Measurements from ENCODE around the gene ZNF480. TPM values are rescaled to one million over a fixed set of nuclear protein-coding genes. Genes with fewer than 3 reads are reported as not detected.
"Not testable (repeated sequence)": the region's sequence is repeated elsewhere in the genome, so short reads cannot be mapped to it uniquely, and the experiment has no call there.

Gene ZNF480
- total and polyA plus RNA-seq, 8 donors, result 2.2 to 11.0 (median 5.2) TPM

DNA sequence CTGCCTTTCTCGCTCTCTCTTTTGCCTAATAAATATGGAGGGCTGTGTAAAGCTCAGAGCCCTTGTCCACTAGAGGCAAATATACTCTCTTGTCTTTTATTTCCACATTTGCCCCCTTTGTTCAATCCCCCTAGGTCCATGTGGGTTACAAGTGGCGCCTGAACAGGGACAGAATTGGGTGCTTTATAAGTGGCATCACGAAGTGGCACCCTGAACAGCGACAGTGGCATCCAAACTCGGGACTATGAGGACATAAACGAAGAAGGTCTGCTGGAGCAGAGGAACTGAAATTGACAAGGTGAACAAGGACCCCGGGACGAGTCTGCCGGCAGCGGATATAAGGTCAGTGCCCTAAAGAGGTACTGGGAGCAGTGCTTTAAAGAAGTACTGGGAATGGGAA lies 34.8 kb downstream of the ZNF480 start:
- intact Hi-C loops (cut with DNase I; ENCODE audit: low total_unique reads), result no loop called here
- Histone ChIP-seq H3K36me3 (peaks cover 0 to 3% (median 0%) of the 10 kb centered on the region in 4 donors), H3K27ac (no peak overlapping the region), H3K27me3 (no peaks in the 10 kb centered on the region), H3K9me3 (peaks cover 52 to 94% (median 81%) of the 10 kb centered on the region in 4 donors), H3K4me1 (peaks cover 2 to 7% (median 3%) of the 10 kb centered on the region in 4 donors), H3K4me3 (no peak overlapping the region)
- WGBS, 5 donors, result 80 to 93% (median 89%) methylated on average over 10 of the region's 10 CpGs
- no peak for TF ChIP-seq POLR2AphosphoS5 (IDR thresholded peaks at IDR 0.05)
- TF ChIP-seq, protein P1, sequence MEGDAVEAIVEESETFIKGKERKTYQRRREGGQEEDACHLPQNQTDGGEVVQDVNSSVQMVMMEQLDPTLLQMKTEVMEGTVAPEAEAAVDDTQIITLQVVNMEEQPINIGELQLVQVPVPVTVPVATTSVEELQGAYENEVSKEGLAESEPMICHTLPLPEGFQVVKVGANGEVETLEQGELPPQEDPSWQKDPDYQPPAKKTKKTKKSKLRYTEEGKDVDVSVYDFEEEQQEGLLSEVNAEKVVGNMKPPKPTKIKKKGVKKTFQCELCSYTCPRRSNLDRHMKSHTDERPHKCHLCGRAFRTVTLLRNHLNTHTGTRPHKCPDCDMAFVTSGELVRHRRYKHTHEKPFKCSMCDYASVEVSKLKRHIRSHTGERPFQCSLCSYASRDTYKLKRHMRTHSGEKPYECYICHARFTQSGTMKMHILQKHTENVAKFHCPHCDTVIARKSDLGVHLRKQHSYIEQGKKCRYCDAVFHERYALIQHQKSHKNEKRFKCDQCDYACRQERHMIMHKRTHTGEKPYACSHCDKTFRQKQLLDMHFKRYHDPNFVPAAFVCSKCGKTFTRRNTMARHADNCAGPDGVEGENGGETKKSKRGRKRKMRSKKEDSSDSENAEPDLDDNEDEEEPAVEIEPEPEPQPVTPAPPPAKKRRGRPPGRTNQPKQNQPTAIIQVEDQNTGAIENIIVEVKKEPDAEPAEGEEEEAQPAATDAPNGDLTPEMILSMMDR (IDR thresholded peaks at IDR 0.05), result no peak
- no peak for TF ChIP-seq POLR2A (IDR thresholded peaks at IDR 0.05)
- no peak for TF ChIP-seq EP300 (IDR thresholded peaks at IDR 0.05)
- no peak for DNase-seq

DNA sequence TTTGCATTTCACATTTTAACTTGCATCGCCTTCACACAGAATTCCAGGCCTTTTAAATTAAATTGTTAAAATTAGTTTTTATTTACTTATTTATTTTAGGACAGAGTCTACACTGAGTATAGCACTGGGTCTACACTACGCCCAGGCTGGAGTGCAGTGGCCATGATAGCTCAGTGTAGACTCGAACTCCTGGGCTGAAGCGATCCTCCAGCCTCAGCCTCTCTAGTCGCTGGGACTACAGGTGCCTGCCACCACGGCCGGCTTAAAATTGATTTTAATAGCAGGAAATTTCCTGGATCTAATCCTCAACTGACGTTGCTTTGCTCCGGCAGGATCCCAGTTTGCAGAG lies 38.8 kb downstream of the ZNF480 start:
- H3K27me3 ChIP-seq, result no peaks in the 10 kb centered on the region
- TF ChIP-seq POLR2A (IDR thresholded peaks at IDR 0.05), result no peak
- TF ChIP-seq EP300 (IDR thresholded peaks at IDR 0.05), result no peak
- TF ChIP-seq, protein P1 (IDR thresholded peaks at IDR 0.05), result no peak
- TF ChIP-seq POLR2AphosphoS5 (IDR thresholded peaks at IDR 0.05), result no peak
- peaks cover 6 to 18% (median 10%) of the 10 kb centered on the region in 4 donors for H3K4me1 ChIP-seq
- DNase-seq, result no peak
- H3K36me3 ChIP-seq, result peaks cover 0 to 14% (median 0%) of the 10 kb centered on the region in 4 donors
- intact Hi-C loops (cut with DNase I; ENCODE audit: low total_unique reads), result no loop called here
- WGBS, 5 donors, result 47 to 57% (median 53%) methylated on average over 9 of the region's 9 CpGs
- peaks cover 24 to 68% (median 50%) of the 10 kb centered on the region in 4 donors for H3K9me3 ChIP-seq
- H3K4me3 ChIP-seq, result peak overlapping the region; percentile 64 to 77 (median 75)
- H3K27ac ChIP-seq, result peak overlapping the region; percentile 68 to 87 (median 80)

DNA sequence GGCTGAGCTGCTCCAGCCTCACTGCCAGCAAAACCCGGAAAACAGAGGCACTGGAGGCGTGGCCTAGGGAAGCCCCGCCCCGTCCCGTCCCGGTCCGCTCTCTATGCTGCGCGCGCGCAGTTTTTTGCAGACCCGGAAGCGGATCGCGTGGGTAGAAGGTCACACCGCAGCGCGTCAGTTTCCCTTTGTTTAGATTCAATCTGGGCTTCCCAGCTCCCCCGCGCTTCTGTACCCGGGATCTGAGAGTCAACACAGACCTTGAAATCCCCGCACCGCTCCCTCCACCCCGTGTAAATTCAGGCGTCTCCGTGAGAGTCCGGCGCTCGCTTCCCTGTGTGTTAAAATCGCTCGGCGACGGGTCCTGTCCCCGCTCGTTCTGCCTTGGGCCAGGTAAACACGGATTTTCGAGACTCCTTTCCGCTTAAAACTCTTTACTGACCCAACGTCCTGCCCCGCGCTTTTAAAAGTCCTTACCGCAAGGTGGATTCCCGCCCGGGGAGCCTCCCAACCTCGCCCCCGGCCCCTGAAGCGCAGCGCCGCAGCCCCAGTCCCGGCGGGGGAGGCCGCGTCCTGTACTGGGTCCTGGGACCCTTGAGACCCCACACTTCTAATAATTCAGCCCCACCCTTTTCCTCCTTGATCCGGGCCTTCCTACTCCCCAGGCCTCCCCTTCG lies 39.3 kb downstream of the ZNF480 start, which contains the start of gene ZNF610:
ZNF610 (plus strand) TSS at position 127 of the 674 bp plus-strand sequence. CDS start 12,930 bp downstream, outside the sequence.
- DNase-seq, result peak; percentile 88 to 97
- 0 to 2% (median 2%) methylated on average over 45 to 55 of the region's 55 CpGs for WGBS, 5 donors
- Histone ChIP-seq H3K4me1 (peaks cover 6 to 18% (median 10%) of the 10 kb centered on the region in 4 donors), H3K4me3 (peak within 1 kb of the TSS; percentile 64 to 77 (median 75)), H3K9me3 (peaks cover 20 to 65% (median 45%) of the 10 kb centered on the region in 4 donors), H3K27me3 (no peaks in the 10 kb centered on the region), H3K36me3 (peaks cover 0 to 14% (median 0%) of the 10 kb centered on the region in 4 donors), H3K27ac (peak within 1 kb of the TSS; percentile 68 to 87 (median 80))
- intact Hi-C loops (cut with DNase I; ENCODE audit: low total_unique reads), result no loop called here
- no peak for TF ChIP-seq POLR2A (IDR thresholded peaks at IDR 0.05)
- peak; percentile 71 to 90 (median 84) for TF ChIP-seq POLR2AphosphoS5 (IDR thresholded peaks at IDR 0.05)
- TF ChIP-seq, protein P1 (IDR thresholded peaks at IDR 0.05), result no peak
- TF ChIP-seq EP300 (IDR thresholded peaks at IDR 0.05), result no peak

DNA sequence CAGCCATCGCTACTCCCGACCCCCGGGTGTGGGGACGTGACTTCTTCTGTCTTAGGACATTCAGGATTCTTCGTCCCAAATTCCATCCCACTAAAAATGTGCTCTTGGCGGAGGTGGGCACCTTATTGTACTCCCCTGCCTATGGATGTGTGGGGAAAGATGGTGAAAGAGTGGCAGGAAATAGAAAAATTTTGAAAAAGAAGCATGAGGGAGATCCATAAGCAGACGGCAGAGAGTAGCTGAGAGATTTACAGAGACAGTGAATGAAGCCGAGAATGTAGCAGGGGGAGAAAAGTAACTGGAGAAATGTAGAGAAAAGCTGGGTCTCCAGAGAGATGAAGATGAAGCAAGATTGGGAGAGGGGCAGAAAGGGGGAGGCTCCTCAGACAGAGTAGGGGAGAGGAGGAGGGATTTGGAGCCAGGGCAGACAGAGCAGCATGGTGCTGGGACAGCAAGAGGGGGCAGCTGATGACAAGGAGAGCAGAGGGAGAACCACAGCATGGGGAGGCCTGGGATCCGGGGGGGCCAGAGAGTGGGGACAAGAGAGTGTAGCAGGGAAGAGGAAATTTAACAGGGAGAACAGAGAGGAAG lies 39.9 kb downstream of the ZNF480 start:
- Histone ChIP-seq H3K9me3 (peaks cover 13 to 65% (median 39%) of the 10 kb centered on the region in 4 donors), H3K27me3 (no peaks in the 10 kb centered on the region), H3K4me1 (peaks cover 6 to 18% (median 10%) of the 10 kb centered on the region in 4 donors), H3K27ac (peak overlapping the region in 4 of 5 donors; percentile 78 to 87 (median 83)), H3K4me3 (peak overlapping the region; percentile 64 to 77 (median 75)), H3K36me3 (peaks cover 0 to 14% (median 3%) of the 10 kb centered on the region in 4 donors)
- TF ChIP-seq POLR2AphosphoS5 (IDR thresholded peaks at IDR 0.05) (no peak), POLR2A (IDR thresholded peaks at IDR 0.05) (no peak), EP300 (IDR thresholded peaks at IDR 0.05) (no peak)
- TF ChIP-seq, protein P1 (IDR thresholded peaks at IDR 0.05), result no peak
- DNase-seq, result peak in 1 of 2 donors; percentile 35
- intact Hi-C loops (cut with DNase I; ENCODE audit: low total_unique reads), result no loop called here
- 2 to 4% (median 4%) methylated on average over 9 of the region's 9 CpGs for WGBS, 5 donors

- Histone ChIP-seq H3K9me3 (peaks cover 4 to 52% (median 27%) of the 10 kb centered on the region in 4 donors), H3K4me1 (peaks cover 6 to 18% (median 10%) of the 10 kb centered on the region in 4 donors), H3K36me3 (peaks cover 0 to 11% (median 3%) of the 10 kb centered on the region in 4 donors)
- H3K4me3 ChIP-seq; DNase-seq; H3K27ac ChIP-seq; intact Hi-C loops (cut with DNase I; ENCODE audit: low total_unique reads); H3K27me3 ChIP-seq: not testable (repeated sequence)
- WGBS, 5 donors, result 66 to 84% (median 78%) methylated on average over 3 of the region's 3 CpGs
Measured at GRCh38 chr19:52339022-52339421, 42.1 kb downstream of the ZNF480 start.

Data from stomach (tissue), 9 donors.